Skeletal muscle tissue (tissue), 4 donors: ENCODE data around the gene HPCAL1. TPM values are rescaled to one million over a fixed set of nuclear protein-coding genes. Genes with fewer than 3 reads are reported as not detected.

ENCODE experiments used
- H3K27ac ChIP-seq: one replicate; pipeline ENCODE4 v1.7.0; 2013; ENCODE audit warnings: mild to moderate bottlenecking, low read depth, low read length, inconsistent platforms
- H3K27me3 ChIP-seq, 3 donors: one replicate each; pipeline ENCODE4 v1.7.0; 2013; ENCODE audit warnings: low read length in 3 of 3; ENCODE audit not compliant: control insufficient read depth in 3 of 3, insufficient read depth in 3 of 3
- H3K36me3 ChIP-seq, 3 donors: one replicate each; pipeline ENCODE4 v1.7.0; 2013; ENCODE audit warnings: low read length in 3 of 3; ENCODE audit not compliant: control insufficient read depth in 3 of 3, insufficient read depth in 3 of 3
- H3K4me1 ChIP-seq, 3 donors: one replicate each; pipeline ENCODE4 v1.7.0; 2013; ENCODE audit warnings: low read length in 3 of 3, mild to moderate bottlenecking in 3 of 3; ENCODE audit not compliant: control insufficient read depth in 3 of 3, insufficient read depth in 3 of 3
- H3K4me3 ChIP-seq, 3 donors: one replicate each; pipeline ENCODE4 v1.7.0; 2013; ENCODE audit warnings: low read length in 3 of 3
- H3K9ac ChIP-seq, 3 donors: one replicate each; pipeline ENCODE4 v1.7.0; 2013; ENCODE audit warnings: low read length in 3 of 3, mild to moderate bottlenecking in 3 of 3, moderate library complexity in 2 of 3, low read depth in 1 of 3
- H3K9me3 ChIP-seq, 3 donors: one replicate each; pipeline ENCODE4 v1.7.0; 2013; ENCODE audit warnings: low read length in 3 of 3; ENCODE audit not compliant: control insufficient read depth in 3 of 3
- total RNA-seq: library from RNA; depleted of rRNA; stranded (reverse); fragments of >200 nt; gene quantifications from one replicate; pipeline ENCODE4 v1.2.3, GENCODE V29; 2014
- donor health status: Osteomylitis.

Gene HPCAL1
- total RNA-seq, 1 donor from 2014 or later, result 15.1 TPM

DNA sequence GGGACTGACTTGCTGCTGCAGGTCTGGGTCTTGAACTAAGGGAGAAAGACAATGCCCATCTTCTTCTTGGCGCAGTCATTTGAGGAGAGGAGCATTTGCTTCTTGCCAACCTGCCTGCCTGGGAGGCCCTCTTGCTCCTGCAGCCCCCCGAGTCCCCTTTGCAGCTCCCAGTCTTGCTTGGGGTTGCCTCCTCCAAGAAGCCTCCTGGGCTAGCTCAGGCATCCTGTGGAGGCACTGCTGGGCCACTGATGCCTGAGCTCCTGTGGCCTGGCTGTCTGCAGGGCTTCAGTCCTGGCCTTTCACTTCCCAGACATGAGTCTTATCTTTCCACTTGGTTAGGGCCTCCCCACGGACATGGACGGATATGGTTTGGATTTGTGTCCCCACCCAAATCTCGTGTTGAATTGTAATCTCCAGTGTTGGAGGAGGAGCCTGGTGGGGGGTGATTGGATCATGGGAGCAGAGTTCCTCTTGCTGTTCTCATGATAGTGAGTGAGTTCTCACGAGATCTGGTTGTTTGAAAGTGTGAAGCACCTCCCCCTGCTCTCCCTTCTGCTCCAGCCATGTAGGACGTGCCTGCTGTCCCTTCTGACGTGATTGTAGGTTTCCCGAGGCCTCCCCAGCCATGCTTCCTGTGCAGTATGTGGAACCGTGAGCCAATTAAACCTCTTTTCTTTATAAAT, 17.3 kb downstream of the HPCAL1 start:
- Histone ChIP-seq H3K27me3 (no peaks in the 10 kb centered on the region), H3K4me3 (no peak overlapping the region), H3K9ac (no peak overlapping the region), H3K27ac (no peak overlapping the region), H3K9me3 (no peaks in the 10 kb centered on the region), H3K36me3 (peaks cover 0 to 3% (median 0%) of the 10 kb centered on the region in 3 donors), H3K4me1 (peaks cover 0 to 2% (median 0%) of the 10 kb centered on the region in 3 donors)

DNA sequence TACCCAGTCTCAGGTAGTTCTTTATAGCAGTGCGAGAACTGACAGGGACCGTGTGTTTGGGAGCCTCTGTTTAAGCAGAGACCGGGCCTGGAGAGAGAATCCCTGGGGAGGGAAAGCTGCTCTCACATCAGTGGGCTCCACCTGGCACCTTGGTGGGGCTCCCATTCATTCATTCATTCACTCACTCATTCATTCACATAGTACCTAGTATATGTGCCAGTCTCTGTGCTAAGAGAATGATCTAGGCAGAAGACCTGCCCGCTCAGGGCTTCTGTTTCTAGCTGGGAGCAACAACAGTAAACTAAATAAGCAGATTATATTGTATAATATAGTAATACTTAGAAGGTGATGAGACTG, 17.8 kb downstream of the HPCAL1 start:
- Histone ChIP-seq H3K27me3 (no peaks in the 10 kb centered on the region), H3K9ac (no peak overlapping the region), H3K36me3 (peaks cover 0 to 3% (median 0%) of the 10 kb centered on the region in 3 donors), H3K4me1 (peaks cover 0 to 4% (median 2%) of the 10 kb centered on the region in 3 donors), H3K4me3 (no peak overlapping the region), H3K9me3 (no peaks in the 10 kb centered on the region), H3K27ac (no peak overlapping the region)

DNA sequence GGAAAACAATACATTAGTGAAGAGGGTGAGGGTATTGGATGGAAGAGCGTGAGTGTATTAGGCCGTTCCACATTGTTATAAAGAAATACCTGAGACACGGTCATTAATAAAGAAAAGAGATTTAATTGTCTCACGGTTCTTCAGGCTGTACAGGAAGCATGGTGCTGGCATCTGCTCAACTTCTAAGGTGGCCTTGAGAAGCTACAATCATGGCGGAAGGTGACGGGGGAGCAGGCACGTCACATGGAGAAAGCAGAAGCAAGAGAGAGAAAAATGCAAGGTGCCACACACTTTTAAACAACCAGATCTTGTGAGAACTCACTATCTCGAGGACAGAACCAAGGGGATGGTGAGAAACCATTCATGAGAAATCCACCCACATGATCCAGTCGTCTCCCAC, 18.2 kb downstream of the HPCAL1 start:
- H3K4me1 ChIP-seq, result peaks cover 0 to 5% (median 2%) of the 10 kb centered on the region in 3 donors
- no peak overlapping the region for H3K4me3 ChIP-seq
- H3K36me3 ChIP-seq, result peaks cover 0 to 3% (median 0%) of the 10 kb centered on the region in 3 donors
- no peaks in the 10 kb centered on the region for H3K27me3 ChIP-seq
- H3K9ac ChIP-seq, result no peak overlapping the region
- H3K27ac ChIP-seq, result no peak overlapping the region
- no peaks in the 10 kb centered on the region for H3K9me3 ChIP-seq

DNA sequence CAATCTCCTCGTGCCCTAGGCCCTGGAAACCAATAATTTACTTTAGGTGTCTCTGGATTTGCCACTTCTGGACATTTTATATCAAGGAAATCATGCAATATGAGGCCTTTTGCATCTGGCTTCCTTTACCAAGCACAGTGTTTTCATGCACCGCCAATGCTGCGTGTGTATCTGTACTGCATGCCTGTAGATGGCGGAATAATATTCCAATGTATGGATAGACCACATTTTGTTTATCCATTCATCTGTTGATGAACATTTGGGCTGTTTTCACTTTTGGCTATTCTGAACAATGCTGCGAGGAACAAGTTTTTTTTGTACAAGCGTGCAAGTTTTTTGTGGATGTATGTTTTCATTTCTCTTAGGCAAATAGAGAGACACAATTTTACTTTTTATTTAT, 18.9 kb downstream of the HPCAL1 start:
- no peaks in the 10 kb centered on the region for H3K27me3 ChIP-seq
- peaks cover 0 to 3% (median 0%) of the 10 kb centered on the region in 3 donors for H3K36me3 ChIP-seq
- H3K27ac ChIP-seq, result no peak overlapping the region
- no peak overlapping the region for H3K4me3 ChIP-seq
- no peaks in the 10 kb centered on the region for H3K9me3 ChIP-seq
- H3K4me1 ChIP-seq, result peaks cover 6% of the 10 kb centered on the region in 3 donors
- H3K9ac ChIP-seq, result no peak overlapping the region

DNA sequence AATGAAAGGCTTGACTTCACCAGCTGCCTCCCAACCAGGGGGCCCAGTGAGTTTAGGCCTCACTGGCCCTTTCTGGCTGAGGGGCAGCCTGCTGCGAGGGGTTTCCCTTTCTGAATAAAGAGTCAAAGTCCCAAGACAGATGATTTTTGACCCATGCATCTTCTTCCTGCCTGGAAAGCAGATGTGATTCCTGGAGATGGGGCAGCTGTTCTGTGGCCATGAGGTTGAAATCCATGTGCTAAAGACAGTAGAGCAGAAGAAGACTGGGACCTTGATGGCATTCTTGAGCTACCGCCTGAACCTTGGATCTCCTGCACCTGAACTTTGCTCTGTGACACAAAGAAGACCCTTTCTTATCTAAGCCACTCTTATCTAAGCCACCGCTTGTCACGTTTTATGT, 19.8 kb downstream of the HPCAL1 start:
- no peak overlapping the region for H3K9ac ChIP-seq
- peaks cover 0 to 3% (median 0%) of the 10 kb centered on the region in 3 donors for H3K36me3 ChIP-seq
- peaks cover 11 to 12% (median 11%) of the 10 kb centered on the region in 3 donors for H3K4me1 ChIP-seq
- no peak overlapping the region for H3K27ac ChIP-seq
- no peak overlapping the region for H3K4me3 ChIP-seq
- H3K9me3 ChIP-seq, result no peaks in the 10 kb centered on the region
- H3K27me3 ChIP-seq, result no peaks in the 10 kb centered on the region

- Histone ChIP-seq H3K9me3 (no peaks in the 10 kb centered on the region), H3K27me3 (no peaks in the 10 kb centered on the region), H3K9ac (no peak overlapping the region), H3K4me3 (no peak overlapping the region), H3K36me3 (peaks cover 0 to 3% (median 0%) of the 10 kb centered on the region in 3 donors), H3K27ac (no peak overlapping the region), H3K4me1 (peaks cover 11 to 13% (median 11%) of the 10 kb centered on the region in 3 donors)
These were observed 20.3 kb downstream of the HPCAL1 start for GRCh38 chr2:10322973-10323372.

DNA sequence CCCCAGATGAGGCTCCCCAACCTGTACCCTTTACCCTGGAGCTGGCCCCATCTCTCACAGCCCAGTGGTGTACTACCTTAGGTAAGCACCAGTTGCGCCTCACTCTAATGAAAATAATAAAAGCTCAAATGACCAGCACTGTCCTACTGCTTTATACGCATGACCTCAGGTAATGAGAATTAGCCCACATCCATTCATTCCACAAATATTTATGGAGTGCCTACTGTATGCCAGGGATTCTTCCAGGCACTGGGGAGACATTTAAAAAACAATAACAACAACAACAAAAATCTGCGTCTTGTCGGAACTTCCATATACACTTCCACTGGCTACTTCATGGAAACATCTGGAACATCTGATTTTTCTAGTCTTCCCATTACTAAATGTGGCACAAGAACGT, 20.8 kb downstream of the HPCAL1 start:
- no peak overlapping the region for H3K9ac ChIP-seq
- H3K27me3 ChIP-seq, result no peaks in the 10 kb centered on the region
- peaks cover 11 to 16% (median 11%) of the 10 kb centered on the region in 3 donors for H3K4me1 ChIP-seq
- H3K36me3 ChIP-seq, result peaks cover 0 to 3% (median 0%) of the 10 kb centered on the region in 3 donors
- H3K9me3 ChIP-seq, result no peaks in the 10 kb centered on the region
- no peak overlapping the region for H3K4me3 ChIP-seq
- no peak overlapping the region for H3K27ac ChIP-seq

- no peak overlapping the region for H3K4me3 ChIP-seq
- H3K9me3 ChIP-seq, result no peaks in the 10 kb centered on the region
- H3K36me3 ChIP-seq, result peaks cover 0 to 3% (median 0%) of the 10 kb centered on the region in 3 donors
- H3K27ac ChIP-seq, result no peak overlapping the region
- no peak overlapping the region for H3K9ac ChIP-seq
- peaks cover 11 to 19% (median 12%) of the 10 kb centered on the region in 3 donors for H3K4me1 ChIP-seq
- no peaks in the 10 kb centered on the region for H3K27me3 ChIP-seq
These were observed 21.6 kb downstream of the HPCAL1 start for GRCh38 chr2:10324095-10324832.

GRCh38 chr2:10325278-10326145, 22.8 kb downstream of the HPCAL1 start:
- peaks cover 0 to 3% (median 0%) of the 10 kb centered on the region in 3 donors for H3K36me3 ChIP-seq
- no peak overlapping the region for H3K9ac ChIP-seq
- H3K27me3 ChIP-seq, result no peaks in the 10 kb centered on the region
- no peak overlapping the region for H3K27ac ChIP-seq
- H3K4me3 ChIP-seq, result no peak overlapping the region
- H3K4me1 ChIP-seq, result peaks cover 16 to 29% (median 22%) of the 10 kb centered on the region in 3 donors
- H3K9me3 ChIP-seq, result no peaks in the 10 kb centered on the region
